K562 (cell line): ENCODE results near the gene DUSP10. TPM values are rescaled to one million over a fixed set of nuclear protein-coding genes. Genes with fewer than 3 reads are reported as not detected.

Source experiments
- ATAC-seq: fragments of 200-7000 bp; cut with Tn5 transposase; 3 replicates; pipeline ENCODE4 v1.9.1; 2020; ENCODE audit warnings: moderate library complexity
- BruUV-seq: library from RNA; stranded (reverse); fragments of 400-500 nt; replicated peaks from 2 replicates; lab custom pipeline; 2021; lab: Mats Ljungman, UMichigan
- CTCF ChIA-PET: fragments of 300-600 bp; formaldehyde crosslinking; extraction: SDS; loops from one replicate; lab custom pipeline; 2021; ENCODE audit warnings: low intra/inter-chr PET ratio; lab: Yijun Ruan, JAX
- POLR2A ChIA-PET: fragments of 300-600, 350-650 bp; sonication (Branson Sonifier 250); formaldehyde crosslinking; extraction: SDS; loops from one replicate; lab custom pipeline; 2021; ENCODE audit warnings: antibody characterized with exemption, inconsistent platforms; lab: Yijun Ruan, JAX
- DNase-seq, 4 experiments: peaks; one replicate each; pipeline versions ENCODE4 v3.0.0 to v3.0.0-alpha.2; 2011 to 2018; ENCODE audit warnings: low spot score in 3 of 4, mixed read lengths in 3 of 4; ENCODE audit errors: extremely low read depth in 1 of 4
- FAIRE-seq: peaks from 2 replicates; lab custom pipeline; 2011; peaks lifted over from hg19 to GRCh38; lab: Jason Lieb, UNC
- H2AFZ ChIP-seq: 2 replicates; pipeline ENCODE4 v1.6.0; 2011; ENCODE audit warnings: low read depth, low read length, control low read depth, inconsistent platforms
- H3K27ac ChIP-seq: fragments of 200-600 bp; 3 replicates; pipeline ENCODE4 v1.8.0; 2011; ENCODE audit warnings: low read depth, mild to moderate bottlenecking, control low read depth, inconsistent platforms, low read length, moderate library complexity, mixed read lengths; ENCODE audit errors: extremely low read depth
- H3K27me3 ChIP-seq, 2 experiments: fragments of 300-600 bp in 1 of 2; 2 replicates in 1 of 2; 3 replicates in 1 of 2; pipeline versions ENCODE4 v1.6.0 to v1.8.0; 2011; ENCODE audit warnings: inconsistent platforms in 2 of 2, low read length in 2 of 2, mild to moderate bottlenecking in 1 of 2, mixed read lengths in 1 of 2, moderate library complexity in 1 of 2; ENCODE audit not compliant: control insufficient read depth in 2 of 2, insufficient read depth in 2 of 2
- H3K36me3 ChIP-seq: fragments of 300-600 bp; 3 replicates; pipeline ENCODE4 v1.8.0; 2011; ENCODE audit warnings: mild to moderate bottlenecking, low read length, inconsistent platforms; ENCODE audit not compliant: control insufficient read depth, insufficient read depth
- H3K4me1 ChIP-seq, 2 experiments: fragments of 200-600 bp in 1 of 2; replicated peaks in 1 of 2; 2 replicates in 1 of 2; 3 replicates in 1 of 2; pipeline versions ENCODE4 v1.5.1 to v1.8.0; 2011; ENCODE audit warnings: inconsistent platforms in 2 of 2, low read length in 2 of 2, mild to moderate bottlenecking in 1 of 2, mixed read lengths in 1 of 2, moderate library complexity in 1 of 2; ENCODE audit not compliant: control insufficient read depth in 2 of 2, insufficient read depth in 2 of 2
- H3K4me2 ChIP-seq: 2 replicates; pipeline ENCODE4 v1.6.1; 2011; ENCODE audit warnings: low read length, control low read depth, inconsistent platforms, mixed read lengths; ENCODE audit not compliant: insufficient read depth
- H3K4me3 ChIP-seq: fragments of 200-600 bp; sonication (generic), shearing (Covaris generic); 2 replicates; pipeline ENCODE4 v1.5.1; 2016; ENCODE audit warnings: control low read depth, inconsistent platforms
- H3K79me2 ChIP-seq: fragments of 200-600 bp; 3 replicates; pipeline ENCODE4 v1.8.0; 2011; ENCODE audit warnings: low read length, inconsistent platforms; ENCODE audit not compliant: control insufficient read depth, insufficient read depth
- H3K9ac ChIP-seq, 2 experiments: 2 replicates each; pipeline versions ENCODE4 v1.6.0 to v1.6.1; 2011; ENCODE audit warnings: low read depth in 2 of 2, low read length in 2 of 2, control low read depth in 1 of 2, inconsistent platforms in 1 of 2, mild to moderate bottlenecking in 1 of 2, mixed read lengths in 1 of 2; ENCODE audit not compliant: insufficient read depth in 1 of 2
- H3K9me1 ChIP-seq: one replicate; pipeline ENCODE4 v1.6.0; 2011; ENCODE audit warnings: inconsistent platforms, mild to moderate bottlenecking, low read length, moderate library complexity; ENCODE audit not compliant: control insufficient read depth, insufficient read depth
- H3K9me3 ChIP-seq: replicated peaks from 2 replicates; pipeline ENCODE4 v1.5.1; 2011; ENCODE audit warnings: low read depth, low read length, inconsistent platforms; ENCODE audit not compliant: control insufficient read depth, insufficient read depth
- H4K20me1 ChIP-seq: replicated peaks from 2 replicates; pipeline ENCODE4 v1.6.1; 2011; ENCODE audit warnings: low read length, inconsistent platforms, mixed read lengths; ENCODE audit not compliant: control insufficient read depth, insufficient read depth
- FIP1L1 ChIP-seq: fragments of 200-400 bp; formaldehyde crosslinking; IDR thresholded peaks from 2 replicates; pipeline ENCODE4 v1.6.1; 2018; ENCODE audit warnings: mild to moderate bottlenecking, low read depth, low read length; ENCODE audit not compliant: poor library complexity, severe bottlenecking
- GABPA ChIP-seq: fragments of 200-800 bp; sonication (Bioruptor generic); conservative IDR thresholded peaks from 2 replicates; pipeline ENCODE4 v1.6.1; 2016; ENCODE audit warnings: low read depth, missing genetic modification characterization, missing compliant biosample characterization
- KDM1A ChIP-seq, 2 experiments: fragments of 450-650 bp; IDR thresholded peaks; 2 replicates each; pipeline ENCODE4 v1.6.1; 2016; ENCODE audit warnings: mild to moderate bottlenecking in 2 of 2
- LEF1 ChIP-seq: fragments of 450-650 bp; IDR thresholded peaks from 2 replicates; pipeline ENCODE4 v1.6.1; 2016; ENCODE audit warnings: mild to moderate bottlenecking
- NCOA4 ChIP-seq: fragments of 450-650 bp; IDR thresholded peaks from 2 replicates; pipeline ENCODE4 v1.6.1; 2018; ENCODE audit warnings: mild to moderate bottlenecking; ENCODE audit not compliant: partially characterized antibody
- NCOA6 ChIP-seq: fragments of 450-650 bp; IDR thresholded peaks from 2 replicates; pipeline ENCODE4 v1.6.1; 2017; ENCODE audit warnings: mild to moderate bottlenecking
- PHB ChIP-seq: fragments of 250-450 bp; sonication (Bioruptor Pico); IDR thresholded peaks from 2 replicates; pipeline ENCODE4 v1.5.0; 2021
- ZNF184 ChIP-seq: sonication (generic); formaldehyde crosslinking; IDR thresholded peaks from 2 replicates; pipeline ENCODE4 v1.5.0; 2020; ENCODE audit warnings: missing genetic modification reagents
- WGBS: fragments of 100-300 bp; shearing (Covaris generic); methylation state at CpG from one replicate; pipeline ENCODE4 v1.1.6; 2016; ENCODE audit warnings: low coverage, mixed read lengths; ENCODE audit not compliant: insufficient coverage; ENCODE audit errors: missing lambda C conversion rate; 5-methylcytosine and 5-hydroxymethylcytosine counted together
- in situ Hi-C: fragments of 300-500 bp; cut with MboI; formaldehyde crosslinking; loops from 4 replicates; pipeline ENCODE4 v1.15.0; 2018; ENCODE audit warnings: inconsistent platforms, mixed read lengths
- intact Hi-C: fragments of 100-400 bp; cut with micrococcal nuclease; formaldehyde crosslinking; loops from 2 replicates; pipeline ENCODE4 v1.14.2; 2022
- polyA plus RNA-seq, 8 experiments: library from polyadenylated mRNA; depleted of rRNA in 4 of 8; stranded (reverse) in 5 of 8; unstranded in 3 of 8; fragments of >200 nt; fragmentation: Nextera tagmentation in 2 of 8; fragmentation: Illumina TruSeq in 1 of 8; extraction: Ambion mirVana in 2 of 8; extraction: Trizol in 1 of 8; gene quantifications; 2 replicates each; pipeline versions ENCODE4 v1.2.1 to v1.2.3, GENCODE V29; 2011 to 2014; ENCODE audit warnings: inconsistent platforms in 1 of 8, missing spikeins in 1 of 8
- total RNA-seq, 7 experiments: library from RNA; depleted of rRNA in 6 of 7; stranded (reverse); fragments of >200 nt in 6 of 7; fragmentation: Illumina TruSeq in 2 of 7; extraction: Trizol in 2 of 7; gene quantifications; 2 replicates each; pipeline versions ENCODE4 v1.2.1 to v1.2.3, GENCODE V29; 2011 to 2021; ENCODE audit warnings: low replicate concordance in 1 of 7
- TF ChIP-seq, protein P1 (sequence below): sonication (generic); formaldehyde crosslinking; IDR thresholded peaks from 2 replicates; pipeline ENCODE4 v1.8.1; 2023; ENCODE audit warnings: mild to moderate bottlenecking, missing genetic modification reagents
- TF ChIP-seq, protein P2 (sequence below): sonication (generic); formaldehyde crosslinking; IDR thresholded peaks from 2 replicates; pipeline ENCODE4 v1.8.0; 2022; ENCODE audit warnings: missing genetic modification reagents, mild to moderate bottlenecking, borderline replicate concordance
- TF ChIP-seq, protein P3 (sequence below), 2 experiments: fragments of 450-650 bp; IDR thresholded peaks; 2 replicates each; pipeline ENCODE4 v1.6.1; 2018; ENCODE audit warnings: mild to moderate bottlenecking in 2 of 2, low read depth in 1 of 2; ENCODE audit not compliant: partially characterized antibody in 2 of 2

Gene DUSP10
- total and polyA plus RNA-seq, 9 of the 15 experiments (the other 6 are each of a cell fraction or from before 2014, with no cell fraction given) = 1.7 to 8.3 (median 6.1) TPM

DNA sequence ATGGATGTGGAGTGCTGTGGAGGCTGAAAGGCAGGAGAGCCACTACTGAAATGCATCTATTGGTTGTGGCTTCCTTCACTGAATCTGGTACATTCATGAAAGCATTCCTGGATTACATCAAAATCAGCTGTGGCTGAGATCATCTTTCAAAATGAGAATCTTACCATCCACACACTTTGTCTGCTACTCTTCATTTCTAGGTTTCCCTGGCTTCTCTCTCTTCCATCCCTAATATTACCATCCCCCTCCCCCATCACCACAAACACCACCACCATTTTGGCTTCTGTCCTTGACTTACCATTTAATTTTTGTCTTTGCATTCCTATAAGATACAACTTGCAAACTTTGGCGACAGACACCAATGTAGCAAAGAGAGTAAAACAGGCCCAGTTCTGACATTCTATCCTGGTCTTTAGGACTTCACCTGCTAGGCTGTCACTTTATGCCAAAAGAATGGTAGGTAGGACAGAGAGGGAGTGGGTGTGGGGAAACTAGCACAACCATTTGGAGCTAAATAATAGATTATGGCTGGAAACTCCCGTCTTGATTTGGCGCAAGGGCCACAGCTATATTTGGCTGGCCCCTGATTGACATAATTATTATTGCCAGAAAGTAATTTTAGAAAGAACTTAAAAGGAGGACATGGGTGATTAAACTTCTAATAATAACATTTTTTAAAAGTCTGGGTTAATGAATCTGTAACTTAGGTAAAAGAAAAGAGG, 15.1 kb upstream of the DUSP10 start:
- Histone ChIP-seq H3K27me3 (no peaks in the 10 kb centered on the region), H3K79me2 (no peaks in the 10 kb centered on the region), H3K4me2 (no peak overlapping the region), H4K20me1 (no peaks in the 10 kb centered on the region), H3K27ac (no peak overlapping the region), H3K9ac (no peak overlapping the region), H3K4me1 (peaks cover 2 to 24% of the 10 kb centered on the region in 2 experiments; a peak in 4 of 5 replicates)
- intact Hi-C loops = no loop called here
- ChIA-PET CTCF (no interaction called here), POLR2A (no interaction called here)
- no peak for ATAC-seq
- 44% methylated on average over 3 of the region's 3 CpGs for WGBS
- in situ Hi-C loops = no loop called here
- DNase-seq = no peak
- TF ChIP-seq, protein P1, sequence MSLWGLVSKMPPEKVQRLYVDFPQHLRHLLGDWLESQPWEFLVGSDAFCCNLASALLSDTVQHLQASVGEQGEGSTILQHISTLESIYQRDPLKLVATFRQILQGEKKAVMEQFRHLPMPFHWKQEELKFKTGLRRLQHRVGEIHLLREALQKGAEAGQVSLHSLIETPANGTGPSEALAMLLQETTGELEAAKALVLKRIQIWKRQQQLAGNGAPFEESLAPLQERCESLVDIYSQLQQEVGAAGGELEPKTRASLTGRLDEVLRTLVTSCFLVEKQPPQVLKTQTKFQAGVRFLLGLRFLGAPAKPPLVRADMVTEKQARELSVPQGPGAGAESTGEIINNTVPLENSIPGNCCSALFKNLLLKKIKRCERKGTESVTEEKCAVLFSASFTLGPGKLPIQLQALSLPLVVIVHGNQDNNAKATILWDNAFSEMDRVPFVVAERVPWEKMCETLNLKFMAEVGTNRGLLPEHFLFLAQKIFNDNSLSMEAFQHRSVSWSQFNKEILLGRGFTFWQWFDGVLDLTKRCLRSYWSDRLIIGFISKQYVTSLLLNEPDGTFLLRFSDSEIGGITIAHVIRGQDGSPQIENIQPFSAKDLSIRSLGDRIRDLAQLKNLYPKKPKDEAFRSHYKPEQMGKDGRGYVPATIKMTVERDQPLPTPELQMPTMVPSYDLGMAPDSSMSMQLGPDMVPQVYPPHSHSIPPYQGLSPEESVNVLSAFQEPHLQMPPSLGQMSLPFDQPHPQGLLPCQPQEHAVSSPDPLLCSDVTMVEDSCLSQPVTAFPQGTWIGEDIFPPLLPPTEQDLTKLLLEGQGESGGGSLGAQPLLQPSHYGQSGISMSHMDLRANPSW = no peak
- TF ChIP-seq NCOA4 (no peak), KDM1A (IDR thresholded peaks at IDR 0.05) (peak in 1 of 2 experiments; percentile 78; a peak in 2 of 4 replicates), FIP1L1 (no peak), NCOA6 (no peak), LEF1 (no peak), ZNF184 (CRISPR knock-in tag) (no peak), GABPA (tag) (no peak), PHB (no peak)
- TF ChIP-seq, protein P2, sequence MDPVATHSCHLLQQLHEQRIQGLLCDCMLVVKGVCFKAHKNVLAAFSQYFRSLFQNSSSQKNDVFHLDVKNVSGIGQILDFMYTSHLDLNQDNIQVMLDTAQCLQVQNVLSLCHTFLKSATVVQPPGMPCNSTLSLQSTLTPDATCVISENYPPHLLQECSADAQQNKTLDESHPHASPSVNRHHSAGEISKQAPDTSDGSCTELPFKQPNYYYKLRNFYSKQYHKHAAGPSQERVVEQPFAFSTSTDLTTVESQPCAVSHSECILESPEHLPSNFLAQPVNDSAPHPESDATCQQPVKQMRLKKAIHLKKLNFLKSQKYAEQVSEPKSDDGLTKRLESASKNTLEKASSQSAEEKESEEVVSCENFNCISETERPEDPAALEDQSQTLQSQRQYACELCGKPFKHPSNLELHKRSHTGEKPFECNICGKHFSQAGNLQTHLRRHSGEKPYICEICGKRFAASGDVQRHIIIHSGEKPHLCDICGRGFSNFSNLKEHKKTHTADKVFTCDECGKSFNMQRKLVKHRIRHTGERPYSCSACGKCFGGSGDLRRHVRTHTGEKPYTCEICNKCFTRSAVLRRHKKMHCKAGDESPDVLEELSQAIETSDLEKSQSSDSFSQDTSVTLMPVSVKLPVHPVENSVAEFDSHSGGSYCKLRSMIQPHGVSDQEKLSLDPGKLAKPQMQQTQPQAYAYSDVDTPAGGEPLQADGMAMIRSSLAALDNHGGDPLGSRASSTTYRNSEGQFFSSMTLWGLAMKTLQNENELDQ (CRISPR knock-in tag) = no peak
- TF ChIP-seq, protein P3, sequence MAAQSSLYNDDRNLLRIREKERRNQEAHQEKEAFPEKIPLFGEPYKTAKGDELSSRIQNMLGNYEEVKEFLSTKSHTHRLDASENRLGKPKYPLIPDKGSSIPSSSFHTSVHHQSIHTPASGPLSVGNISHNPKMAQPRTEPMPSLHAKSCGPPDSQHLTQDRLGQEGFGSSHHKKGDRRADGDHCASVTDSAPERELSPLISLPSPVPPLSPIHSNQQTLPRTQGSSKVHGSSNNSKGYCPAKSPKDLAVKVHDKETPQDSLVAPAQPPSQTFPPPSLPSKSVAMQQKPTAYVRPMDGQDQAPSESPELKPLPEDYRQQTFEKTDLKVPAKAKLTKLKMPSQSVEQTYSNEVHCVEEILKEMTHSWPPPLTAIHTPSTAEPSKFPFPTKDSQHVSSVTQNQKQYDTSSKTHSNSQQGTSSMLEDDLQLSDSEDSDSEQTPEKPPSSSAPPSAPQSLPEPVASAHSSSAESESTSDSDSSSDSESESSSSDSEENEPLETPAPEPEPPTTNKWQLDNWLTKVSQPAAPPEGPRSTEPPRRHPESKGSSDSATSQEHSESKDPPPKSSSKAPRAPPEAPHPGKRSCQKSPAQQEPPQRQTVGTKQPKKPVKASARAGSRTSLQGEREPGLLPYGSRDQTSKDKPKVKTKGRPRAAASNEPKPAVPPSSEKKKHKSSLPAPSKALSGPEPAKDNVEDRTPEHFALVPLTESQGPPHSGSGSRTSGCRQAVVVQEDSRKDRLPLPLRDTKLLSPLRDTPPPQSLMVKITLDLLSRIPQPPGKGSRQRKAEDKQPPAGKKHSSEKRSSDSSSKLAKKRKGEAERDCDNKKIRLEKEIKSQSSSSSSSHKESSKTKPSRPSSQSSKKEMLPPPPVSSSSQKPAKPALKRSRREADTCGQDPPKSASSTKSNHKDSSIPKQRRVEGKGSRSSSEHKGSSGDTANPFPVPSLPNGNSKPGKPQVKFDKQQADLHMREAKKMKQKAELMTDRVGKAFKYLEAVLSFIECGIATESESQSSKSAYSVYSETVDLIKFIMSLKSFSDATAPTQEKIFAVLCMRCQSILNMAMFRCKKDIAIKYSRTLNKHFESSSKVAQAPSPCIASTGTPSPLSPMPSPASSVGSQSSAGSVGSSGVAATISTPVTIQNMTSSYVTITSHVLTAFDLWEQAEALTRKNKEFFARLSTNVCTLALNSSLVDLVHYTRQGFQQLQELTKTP (IDR thresholded peaks at IDR 0.05; ENCODE audit: low read depth in 1 of 2, partially characterized antibody in 2 of 2) = peak in 1 of 2 experiments; percentile 52
- TF ChIP-seq, all 486 proteins: peak for 2
- no peaks in the 10 kb centered on the region for H3K36me3 ChIP-seq
- no peak overlapping the region for H3K4me3 ChIP-seq
- no peaks in the 10 kb centered on the region for H3K9me1 ChIP-seq
- no TSS peak for BruUV-seq
- no peaks in the 10 kb centered on the region for H3K9me3 ChIP-seq
- H2AFZ ChIP-seq = no peak overlapping the region
- FAIRE-seq = no peak
